H1 (cell line): Measurements from ENCODE around the gene NBPF9. TPM values are rescaled to one million over a fixed set of nuclear protein-coding genes. Genes with fewer than 3 reads are reported as not detected.
"Not testable (repeated sequence)": the region's sequence is repeated elsewhere in the genome, so short reads cannot be mapped to it uniquely, and the experiment has no call there.

Experiments used
- CTCF ChIA-PET: fragments of 300-600 bp; sonication (Branson Sonifier 250); formaldehyde crosslinking; loops from one replicate; lab custom pipeline; 2021; ENCODE audit not compliant: partially characterized antibody; lab: Charles Lee
- POLR2A ChIA-PET: fragments of 300-600 bp; sonication (Branson Sonifier 250); formaldehyde crosslinking; loops from one replicate; lab custom pipeline; 2021; ENCODE audit warnings: inconsistent platforms; ENCODE audit not compliant: partially characterized antibody; lab: Charles Lee
- DNase-seq, 2 experiments: peaks; one replicate each; pipeline versions ENCODE4 v3.0.0 to v3.0.0-alpha.2; 2010 to 2022; ENCODE audit warnings: low spot score in 2 of 2, low read depth in 1 of 2, mixed read lengths in 1 of 2
- FAIRE-seq: peaks from 2 replicates; lab custom pipeline; 2011; peaks lifted over from hg19 to GRCh38; lab: Jason Lieb, UNC
- H2AFZ ChIP-seq: 2 replicates; pipeline ENCODE4 v1.8.1; 2012; ENCODE audit warnings: low read length, inconsistent platforms
- H2AK5ac ChIP-seq: 2 replicates; pipeline ENCODE4 v1.6.1; 2013; ENCODE audit warnings: low read depth, low read length
- H2BK120ac ChIP-seq: replicated peaks from 2 replicates; pipeline ENCODE3; 2013; ENCODE audit warnings: low read depth, low read length, inconsistent platforms
- H2BK12ac ChIP-seq: 2 replicates; pipeline ENCODE4 v1.6.1; 2013; ENCODE audit warnings: low read depth, low read length
- H2BK15ac ChIP-seq: 2 replicates; pipeline ENCODE4 v1.6.1; 2013; ENCODE audit warnings: low read length
- H2BK20ac ChIP-seq: 2 replicates; pipeline ENCODE4 v1.6.1; 2013; ENCODE audit warnings: low read length
- H2BK5ac ChIP-seq: 2 replicates; pipeline ENCODE4 v1.6.1; 2013; ENCODE audit warnings: low read depth, low read length
- H3K14ac ChIP-seq: 2 replicates; pipeline ENCODE4 v1.6.1; 2013; ENCODE audit warnings: inconsistent platforms; ENCODE audit not compliant: insufficient read length
- H3K18ac ChIP-seq: 2 replicates; pipeline ENCODE4 v1.6.1; 2013; ENCODE audit warnings: low read length; ENCODE audit errors: extremely low read depth
- H3K23ac ChIP-seq: 2 replicates; pipeline ENCODE4 v1.6.1; 2013; ENCODE audit warnings: inconsistent platforms; ENCODE audit not compliant: insufficient read length
- H3K23me2 ChIP-seq: 2 replicates; pipeline ENCODE4 v1.6.1; 2013; ENCODE audit warnings: low read depth, low read length
- H3K27ac ChIP-seq: 2 replicates; pipeline ENCODE4 v1.6.1; 2011; ENCODE audit warnings: low read depth, low read length, inconsistent platforms
- H3K27me3 ChIP-seq, 4 experiments: replicated peaks in 1 of 4; 1 replicate in 1 of 4; 2 replicates in 3 of 4; pipeline versions ENCODE4 v1.6.1 to v1.8.1; 2011 to 2013; ENCODE audit warnings: low read length in 3 of 4, mild to moderate bottlenecking in 3 of 4, inconsistent platforms in 2 of 4, mixed read lengths in 2 of 4, moderate library complexity in 1 of 4; ENCODE audit not compliant: control insufficient read depth in 3 of 4, insufficient read depth in 3 of 4; ENCODE audit errors: extremely low read depth in 1 of 4
- H3K36me3 ChIP-seq, 4 experiments: 2 replicates each; pipeline versions ENCODE4 v1.6.1 to v1.8.1; 2011 to 2013; ENCODE audit warnings: mild to moderate bottlenecking in 4 of 4, low read length in 3 of 4, moderate library complexity in 2 of 4, control low read depth in 1 of 4, inconsistent platforms in 1 of 4; ENCODE audit not compliant: insufficient read depth in 4 of 4, control insufficient read depth in 2 of 4
- H3K4ac ChIP-seq: replicated peaks from 2 replicates; pipeline ENCODE3; 2013; ENCODE audit warnings: low read length, low read depth, mixed read lengths, inconsistent platforms; ENCODE audit not compliant: insufficient read length
- H3K4me1 ChIP-seq, 4 experiments: replicated peaks in 1 of 4; 1 replicate in 1 of 4; 2 replicates in 3 of 4; pipeline versions ENCODE4 v1.6.1 to v1.8.1; 2011 to 2013; ENCODE audit warnings: low read length in 3 of 4, inconsistent platforms in 2 of 4, mixed read lengths in 1 of 4; ENCODE audit not compliant: insufficient read depth in 4 of 4, control insufficient read depth in 3 of 4
- H3K4me2 ChIP-seq, 2 experiments: 2 replicates each; pipeline versions ENCODE4 v1.6.1 to v1.8.1; 2011 to 2013; ENCODE audit warnings: low read depth in 2 of 2, low read length in 2 of 2, control low read depth in 1 of 2, inconsistent platforms in 1 of 2, mild to moderate bottlenecking in 1 of 2; ENCODE audit not compliant: insufficient read depth in 1 of 2
- H3K4me3 ChIP-seq, 4 experiments: fragments of 200-600, 300-600 bp in 1 of 4; sonication (generic), shearing (Covaris generic), sonication (Bioruptor Twin) in 1 of 4; 2 replicates each; pipeline versions ENCODE4 v1.5.1 to v1.8.1; 2011 to 2016; ENCODE audit warnings: low read length in 4 of 4, low read depth in 3 of 4, control low read depth in 2 of 4, inconsistent platforms in 2 of 4, mild to moderate bottlenecking in 2 of 4, mixed read lengths in 1 of 4, moderate library complexity in 1 of 4; ENCODE audit not compliant: insufficient read depth in 2 of 4; ENCODE audit errors: extremely low read depth in 1 of 4
- H3K56ac ChIP-seq: replicated peaks from 2 replicates; pipeline ENCODE3; 2013; ENCODE audit warnings: low read depth, mild to moderate bottlenecking, mixed read lengths, low read length, inconsistent platforms; ENCODE audit not compliant: insufficient read length
- H3K79me1 ChIP-seq: 2 replicates; pipeline ENCODE4 v1.6.1; 2013; ENCODE audit warnings: low read depth, low read length, control low read depth
- H3K79me2 ChIP-seq, 2 experiments: 2 replicates each; pipeline versions ENCODE4 v1.6.1 to v1.8.1; 2012 to 2013; ENCODE audit warnings: low read length in 2 of 2, mild to moderate bottlenecking in 2 of 2, inconsistent platforms in 1 of 2; ENCODE audit not compliant: insufficient read depth in 2 of 2, control insufficient read depth in 1 of 2
- H3K9ac ChIP-seq, 4 experiments: replicated peaks in 1 of 4; 1 replicate in 1 of 4; 2 replicates in 3 of 4; pipeline versions ENCODE4 v1.6.1 to v1.8.1; 2011 to 2013; ENCODE audit warnings: low read depth in 3 of 4, low read length in 3 of 4, control low read depth in 2 of 4, mild to moderate bottlenecking in 2 of 4, moderate library complexity in 2 of 4, inconsistent platforms in 1 of 4; ENCODE audit errors: extremely low read depth in 1 of 4
- H3K9me3 ChIP-seq, 2 experiments: 2 replicates each; pipeline versions ENCODE4 v1.6.1 to v1.8.1; 2012 to 2013; ENCODE audit warnings: mild to moderate bottlenecking in 2 of 2, moderate library complexity in 2 of 2, control low read depth in 1 of 2, inconsistent platforms in 1 of 2, low read depth in 1 of 2, low read length in 1 of 2, mixed read lengths in 1 of 2; ENCODE audit not compliant: insufficient read depth in 2 of 2
- H4K20me1 ChIP-seq, 2 experiments: replicated peaks in 1 of 2; 2 replicates each; pipeline versions ENCODE3 to v1.8.1; 2011 to 2013; ENCODE audit warnings: inconsistent platforms in 2 of 2, low read length in 2 of 2, mild to moderate bottlenecking in 1 of 2; ENCODE audit not compliant: insufficient read depth in 2 of 2, control insufficient read depth in 1 of 2
- H4K5ac ChIP-seq: 2 replicates; pipeline ENCODE4 v1.6.1; 2013; ENCODE audit warnings: low read length, low read depth, mixed read lengths, inconsistent platforms; ENCODE audit not compliant: insufficient read length
- H4K8ac ChIP-seq: 2 replicates; pipeline ENCODE4 v1.8.0; 2013; ENCODE audit warnings: mild to moderate bottlenecking, moderate library complexity, low read length, inconsistent platforms; ENCODE audit not compliant: insufficient read depth; ENCODE audit errors: extremely low read depth
- H4K91ac ChIP-seq: replicated peaks from 2 replicates; pipeline ENCODE3; 2013; ENCODE audit warnings: low read length, mixed read lengths, inconsistent platforms; ENCODE audit not compliant: insufficient read length
- WGBS, 2 experiments: shearing (Covaris generic) in 1 of 2; methylation state at CpG; one replicate each; pipeline versions ENCODE4 v1.1.6 to v1.1.7; 2013 to 2015; ENCODE audit warnings: low lambda C conversion rate in 2 of 2, mixed read lengths in 2 of 2, inconsistent platforms in 1 of 2, low coverage in 1 of 2, missing lambda C conversion rate in 1 of 2; ENCODE audit not compliant: insufficient replicate concordance in 2 of 2, insufficient coverage in 1 of 2, insufficient read length in 1 of 2; ENCODE audit errors: extremely low coverage in 1 of 2, missing lambda C conversion rate in 1 of 2; 5-methylcytosine and 5-hydroxymethylcytosine counted together
- polyA plus RNA-seq, 7 experiments: library from polyadenylated mRNA; depleted of rRNA in 3 of 7; stranded (reverse) in 5 of 7; unstranded in 2 of 7; fragments of >200 nt in 5 of 7; fragments of 200-250 nt in 2 of 7; gene quantifications; 1 replicate in 5 of 7; 2 replicates in 1 of 7; 4 replicates in 1 of 7; pipeline versions ENCODE4 v1.2.1 to v1.2.3, GENCODE V29; 2011 to 2013; ENCODE audit warnings: missing spikeins in 2 of 7, mixed read lengths in 2 of 7
- total RNA-seq: library from RNA; stranded (reverse); fragmentation: NEBNext Ultra II Directional; extraction: Animal tissue kit (Norgen Biotek cat#: 25700); gene quantifications from 2 replicates; pipeline ENCODE4 v1.2.1, GENCODE V29; 2021

NBPF9 gene
- total and polyA plus RNA-seq, 2 of the 8 experiments (the other 6 are each of a cell fraction or from before 2014, with no cell fraction given) = 3.1 to 3.7 TPM

DNA sequence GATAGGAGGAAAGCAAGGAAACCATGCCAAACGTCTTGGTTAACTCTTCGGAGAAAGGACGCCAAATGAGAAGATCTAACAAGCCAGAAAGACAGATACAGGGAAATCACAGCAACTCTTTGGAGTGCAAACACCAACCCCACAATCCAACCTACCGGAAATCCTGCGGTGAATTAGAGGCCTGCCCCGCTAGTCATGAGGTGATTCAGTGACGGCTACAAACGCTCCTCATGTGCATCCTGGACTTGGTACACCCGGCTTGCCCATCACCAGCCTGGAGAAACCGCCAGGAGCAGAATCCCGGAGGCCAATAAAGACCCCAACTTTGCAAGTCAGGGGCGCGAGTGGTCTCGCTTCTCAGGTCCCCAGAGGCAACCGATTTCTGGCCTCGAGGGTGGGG, 777 bp downstream of the NBPF9 start:
- POLR2A ChIA-PET, H3K9me3 ChIP-seq, H2AFZ ChIP-seq, H3K27ac ChIP-seq, H3K23me2 ChIP-seq, H2BK5ac ChIP-seq, H3K79me2 ChIP-seq, H3K9ac ChIP-seq, H3K79me1 ChIP-seq, H3K36me3 ChIP-seq, H2BK15ac ChIP-seq, H2AK5ac ChIP-seq, H3K4me3 ChIP-seq, H2BK20ac ChIP-seq, H3K4me2 ChIP-seq, H2BK120ac ChIP-seq, H3K4ac ChIP-seq, H3K14ac ChIP-seq, H3K4me1 ChIP-seq, H2BK12ac ChIP-seq, H3K56ac ChIP-seq, H4K8ac ChIP-seq, CTCF ChIA-PET, H4K91ac ChIP-seq, DNase-seq, H4K5ac ChIP-seq, H3K27me3 ChIP-seq, FAIRE-seq, H3K18ac ChIP-seq, H4K20me1 ChIP-seq, H3K23ac ChIP-seq: not testable (repeated sequence)
- 2% methylated on average over 8 of the region's 16 CpGs; no CpG with 5 or more reads in 1 of the 2 experiments for WGBS, 2 experiments

DNA sequence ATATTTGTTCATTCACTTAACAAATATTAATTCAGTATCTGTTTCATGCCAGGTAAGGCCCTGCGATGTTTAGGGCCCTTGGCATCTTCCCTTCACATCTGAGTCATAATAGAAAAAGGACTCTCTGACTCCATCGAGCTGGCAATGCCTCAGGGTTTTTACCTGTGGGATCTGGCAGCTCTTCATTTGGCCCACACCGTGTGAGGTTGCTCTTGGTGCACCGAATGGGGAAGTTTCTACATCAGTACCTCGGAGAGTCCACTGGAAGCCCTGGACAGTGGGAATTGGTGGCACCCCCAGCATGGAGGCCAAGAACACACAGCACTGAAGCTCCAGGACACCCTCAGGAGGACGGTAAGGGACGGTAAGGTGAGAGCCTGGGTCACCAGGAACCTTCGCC, 5.1 kb downstream of the NBPF9 start:
- WGBS, 2 experiments = 100% methylated on average over 2 of the region's 8 CpGs; no CpG with 5 or more reads in 1 of the 2 experiments
- H4K5ac ChIP-seq, H3K18ac ChIP-seq, H3K79me2 ChIP-seq, H3K9ac ChIP-seq, H3K23ac ChIP-seq, H3K4me2 ChIP-seq, H2AFZ ChIP-seq, H3K9me3 ChIP-seq, H3K36me3 ChIP-seq, POLR2A ChIA-PET, H3K23me2 ChIP-seq, H2BK15ac ChIP-seq, H3K4me1 ChIP-seq, H3K14ac ChIP-seq, FAIRE-seq, H2BK120ac ChIP-seq, H2BK12ac ChIP-seq, H4K20me1 ChIP-seq, H3K79me1 ChIP-seq, H3K4me3 ChIP-seq, DNase-seq, H2AK5ac ChIP-seq, H3K27ac ChIP-seq, H4K8ac ChIP-seq, H4K91ac ChIP-seq, H3K27me3 ChIP-seq, CTCF ChIA-PET, H3K56ac ChIP-seq, H2BK5ac ChIP-seq, H2BK20ac ChIP-seq, H3K4ac ChIP-seq: not testable (repeated sequence)
